HG02943 (cell line): Measurements from ENCODE around the gene GDF11.

ENCODE experiments used
- ATAC-seq: cut with Tn5 transposase; IDR thresholded peaks from one replicate; pipeline ENCODE4 v1.9.1; 2021; ENCODE audit warnings: mild to moderate bottlenecking, low read depth, moderate library complexity; ENCODE audit not compliant: unreplicated experiment

Gene GDF11

DNA sequence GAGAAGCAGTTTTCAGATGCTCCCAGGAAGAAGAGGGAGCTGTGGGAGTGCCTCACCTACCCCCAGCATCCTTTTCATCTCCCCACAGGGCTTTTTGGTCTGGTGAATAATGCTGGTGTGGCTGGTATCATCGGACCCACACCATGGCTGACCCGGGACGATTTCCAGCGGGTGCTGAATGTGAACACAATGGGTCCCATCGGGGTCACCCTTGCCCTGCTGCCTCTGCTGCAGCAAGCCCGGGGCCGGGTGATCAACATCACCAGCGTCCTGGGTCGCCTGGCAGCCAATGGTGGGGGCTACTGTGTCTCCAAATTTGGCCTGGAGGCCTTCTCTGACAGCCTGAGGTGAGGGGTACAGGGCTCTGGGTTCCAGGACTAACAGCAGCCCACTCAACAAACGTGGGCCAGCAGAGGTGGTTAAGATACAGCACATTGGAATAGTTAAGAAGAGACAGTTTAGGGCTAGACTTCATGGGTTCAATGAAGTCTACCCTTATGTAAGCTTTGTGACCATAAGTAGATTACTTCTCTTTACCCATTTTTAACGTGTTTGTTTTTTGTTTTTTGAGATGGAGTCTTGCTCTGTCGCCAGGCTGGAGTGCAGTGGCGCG is 21.2 kb upstream of the GDF11 start:
- no peak for ATAC-seq

DNA sequence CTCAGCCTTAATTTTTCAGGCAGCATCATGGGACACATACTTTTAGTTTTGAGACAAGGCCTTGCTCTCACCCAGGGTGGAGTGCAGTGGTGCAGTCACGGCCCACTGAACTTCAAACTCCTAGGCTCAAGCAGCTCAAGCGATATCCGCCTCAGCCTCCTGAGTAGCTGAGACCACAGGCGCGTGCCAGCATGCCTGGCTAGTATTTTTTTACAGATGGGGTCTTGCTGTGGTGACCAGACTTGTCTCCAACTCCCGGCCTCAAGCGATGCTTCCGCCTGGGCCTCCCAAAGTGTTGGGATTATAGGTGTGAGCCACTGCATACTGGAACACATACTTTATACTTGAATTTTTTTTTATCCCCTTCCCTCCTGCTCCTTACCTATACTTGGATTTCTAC is 20.0 kb upstream of the GDF11 start:
- no peak for ATAC-seq

DNA sequence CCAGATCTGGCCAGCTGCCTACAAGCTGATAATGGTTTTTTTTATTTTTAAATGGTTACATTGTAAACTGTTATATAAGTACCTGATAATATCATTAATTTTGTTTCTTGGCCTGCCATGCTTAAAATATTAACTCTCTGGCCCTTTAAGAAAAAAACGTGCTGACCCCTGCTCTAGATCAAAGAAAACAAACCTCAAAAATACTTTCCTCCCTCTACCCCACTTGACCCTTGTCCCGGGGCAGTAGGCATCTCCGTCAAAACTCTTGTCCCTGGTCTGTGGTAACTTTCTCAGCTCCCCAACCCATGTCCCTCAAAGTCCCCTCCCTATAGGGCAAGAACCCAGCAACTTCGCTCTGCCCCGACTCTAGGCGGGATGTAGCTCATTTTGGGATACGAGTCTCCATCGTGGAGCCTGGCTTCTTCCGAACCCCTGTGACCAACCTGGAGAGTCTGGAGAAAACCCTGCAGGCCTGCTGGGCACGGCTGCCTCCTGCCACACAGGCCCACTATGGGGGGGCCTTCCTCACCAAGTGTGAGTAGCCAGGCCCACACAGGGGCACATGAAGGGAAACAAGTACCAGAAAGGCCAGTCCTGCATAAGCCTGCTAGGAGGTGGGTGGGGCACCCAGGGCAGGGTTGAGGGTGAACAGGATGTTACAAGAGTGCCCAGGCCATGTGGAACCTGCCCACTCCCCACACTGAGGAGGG is 19.3 kb upstream of the GDF11 start:
- no peak for ATAC-seq

DNA sequence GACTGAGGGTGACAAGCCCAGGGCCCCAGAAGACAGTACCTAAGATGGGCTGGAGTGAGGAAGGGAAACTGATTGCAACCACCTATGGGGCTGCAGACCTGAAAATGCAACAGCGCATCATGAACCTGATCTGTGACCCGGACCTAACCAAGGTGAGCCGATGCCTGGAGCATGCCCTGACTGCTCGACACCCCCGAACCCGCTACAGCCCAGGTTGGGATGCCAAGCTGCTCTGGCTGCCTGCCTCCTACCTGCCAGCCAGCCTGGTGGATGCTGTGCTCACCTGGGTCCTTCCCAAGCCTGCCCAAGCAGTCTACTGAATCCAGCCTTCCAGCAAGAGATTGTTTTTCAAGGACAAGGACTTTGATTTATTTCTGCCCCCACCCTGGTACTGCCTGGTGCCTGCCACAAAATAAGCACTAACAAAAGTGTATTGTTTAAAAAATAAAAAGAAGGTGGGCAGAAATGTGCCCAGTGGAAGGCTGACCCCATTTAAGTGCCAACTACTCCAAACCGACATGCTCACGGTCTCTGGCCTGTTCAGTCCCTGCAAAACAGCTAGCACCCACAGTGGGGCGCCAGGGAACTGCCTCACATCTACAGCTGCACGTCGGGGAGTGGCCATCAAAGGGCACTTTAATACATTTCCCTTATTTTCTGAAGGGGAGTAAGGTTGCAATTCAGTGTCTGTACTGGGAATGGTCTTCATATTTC is 18.5 kb upstream of the GDF11 start:
- ATAC-seq = no peak

DNA sequence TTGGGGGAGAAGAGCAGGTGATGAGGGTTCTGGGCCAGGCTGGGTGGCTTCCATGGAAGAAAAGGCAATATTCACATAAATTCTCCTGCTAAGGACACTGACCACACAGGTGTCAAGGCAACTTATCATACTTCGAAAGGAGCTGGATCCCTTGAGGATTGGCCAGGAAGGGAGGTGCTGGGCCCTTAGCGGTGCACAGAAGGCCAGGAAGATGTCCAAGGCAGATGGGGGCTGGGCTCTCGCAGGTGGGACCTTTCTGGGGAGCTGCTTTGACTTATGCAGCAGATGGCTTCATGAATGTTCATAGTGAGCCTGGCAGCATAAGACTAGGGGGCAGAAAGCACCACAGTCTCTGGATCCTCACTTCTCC is 18.0 kb upstream of the GDF11 start:
- no peak for ATAC-seq

DNA sequence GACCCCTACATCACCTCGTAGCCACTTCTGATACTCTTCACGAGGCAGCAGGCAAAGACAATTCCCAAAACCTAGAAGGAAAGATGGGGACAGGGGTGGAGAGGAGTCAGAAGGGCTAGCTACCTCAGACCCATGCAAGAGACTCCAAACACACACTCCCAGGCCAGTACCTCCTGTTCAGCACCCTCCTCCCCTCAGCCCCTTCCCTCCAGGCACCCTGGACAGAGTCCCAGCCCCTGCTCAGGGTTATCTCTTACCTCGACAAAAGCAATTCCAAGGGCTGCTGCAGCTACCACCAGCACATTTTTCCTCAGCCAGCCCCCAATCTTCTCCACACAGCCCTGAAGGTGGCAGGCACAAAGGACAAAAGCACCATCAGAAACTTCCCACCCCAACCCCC is 17.4 kb upstream of the GDF11 start:
- no peak for ATAC-seq

DNA sequence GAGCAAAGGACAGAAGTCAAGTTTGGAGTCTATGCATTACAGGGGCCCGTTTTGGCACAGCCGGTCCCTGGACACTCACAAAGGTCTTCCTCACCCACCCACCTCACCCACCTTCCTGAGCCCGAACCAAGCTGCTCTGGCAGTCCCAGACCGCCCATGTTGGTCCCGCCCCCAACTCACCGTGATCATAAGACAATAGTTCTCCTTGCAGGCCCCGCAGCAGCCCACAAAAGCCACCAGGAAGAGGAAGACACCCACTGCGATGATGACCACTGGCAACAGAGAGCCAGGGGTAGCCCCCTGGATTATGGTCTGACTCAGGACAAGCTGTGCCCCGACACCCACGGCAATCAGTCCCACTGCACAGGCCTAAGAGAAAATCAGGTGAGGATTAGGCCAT is 16.0 kb upstream of the GDF11 start:
- no peak for ATAC-seq

DNA sequence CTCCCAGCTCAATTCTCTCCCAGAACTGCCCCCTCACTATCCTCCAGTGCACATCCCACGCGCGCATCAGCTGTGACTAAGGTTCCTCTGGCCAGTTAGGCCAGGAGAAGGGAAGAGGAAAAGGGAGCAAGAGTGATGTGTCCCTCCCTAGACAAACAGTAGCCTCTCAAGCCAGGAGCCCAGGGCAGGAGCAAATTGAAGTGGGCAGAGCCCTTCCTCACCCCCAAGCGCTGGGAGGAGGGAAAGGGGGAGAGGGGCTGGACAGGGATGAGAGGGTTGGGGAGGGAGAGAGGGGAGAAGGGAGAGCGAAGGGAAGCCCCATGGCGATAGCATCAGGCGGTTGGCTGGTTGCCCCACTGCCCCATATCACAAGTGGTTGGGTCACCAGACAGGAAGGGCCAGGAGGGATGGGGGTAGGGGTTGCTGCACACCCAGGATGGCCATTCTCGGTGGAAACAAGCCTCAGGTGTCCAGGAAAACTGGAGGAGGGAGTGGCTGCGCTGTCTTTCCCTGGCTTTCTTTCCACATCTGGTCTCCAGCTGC is 15.2 kb upstream of the GDF11 start:
- no peak for ATAC-seq

DNA sequence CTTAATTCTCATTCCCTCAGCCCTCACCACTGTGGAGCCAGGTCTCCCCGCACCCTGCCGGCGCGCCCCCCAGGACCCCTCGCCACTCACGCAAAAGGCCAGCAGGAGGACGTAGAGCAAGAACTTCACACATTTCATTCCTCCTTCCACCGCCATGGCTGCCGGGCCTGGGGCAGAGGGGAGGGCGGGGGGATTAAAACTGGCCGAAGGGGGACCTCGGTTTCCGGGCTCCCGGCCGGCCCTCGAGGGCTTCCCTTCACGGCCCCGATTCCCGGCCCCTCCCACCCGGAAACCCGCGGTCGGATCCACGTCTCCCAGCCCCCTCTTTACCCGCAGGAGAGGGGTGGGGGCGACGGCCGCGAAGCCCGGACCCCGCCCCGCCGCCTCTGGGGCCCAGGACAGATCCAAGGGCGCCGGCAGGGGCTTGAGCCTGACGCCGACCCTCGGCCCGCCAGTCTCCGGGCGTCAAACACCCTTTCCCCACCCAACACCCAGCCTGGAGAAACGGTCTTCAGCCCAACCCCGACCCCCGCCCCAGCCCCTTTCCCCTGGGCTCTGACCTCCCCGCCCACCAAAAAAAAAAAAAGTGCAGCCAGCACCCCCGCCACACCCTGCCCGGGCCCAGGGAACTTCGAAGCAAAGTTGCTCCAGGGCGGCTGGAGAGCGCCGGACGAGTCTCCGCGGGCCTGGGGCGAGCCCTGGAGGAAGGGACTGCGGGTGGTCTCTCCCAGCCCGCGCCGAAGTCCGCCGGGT is 14.6 kb upstream of the GDF11 start:
- ATAC-seq = peak; percentile 6

DNA sequence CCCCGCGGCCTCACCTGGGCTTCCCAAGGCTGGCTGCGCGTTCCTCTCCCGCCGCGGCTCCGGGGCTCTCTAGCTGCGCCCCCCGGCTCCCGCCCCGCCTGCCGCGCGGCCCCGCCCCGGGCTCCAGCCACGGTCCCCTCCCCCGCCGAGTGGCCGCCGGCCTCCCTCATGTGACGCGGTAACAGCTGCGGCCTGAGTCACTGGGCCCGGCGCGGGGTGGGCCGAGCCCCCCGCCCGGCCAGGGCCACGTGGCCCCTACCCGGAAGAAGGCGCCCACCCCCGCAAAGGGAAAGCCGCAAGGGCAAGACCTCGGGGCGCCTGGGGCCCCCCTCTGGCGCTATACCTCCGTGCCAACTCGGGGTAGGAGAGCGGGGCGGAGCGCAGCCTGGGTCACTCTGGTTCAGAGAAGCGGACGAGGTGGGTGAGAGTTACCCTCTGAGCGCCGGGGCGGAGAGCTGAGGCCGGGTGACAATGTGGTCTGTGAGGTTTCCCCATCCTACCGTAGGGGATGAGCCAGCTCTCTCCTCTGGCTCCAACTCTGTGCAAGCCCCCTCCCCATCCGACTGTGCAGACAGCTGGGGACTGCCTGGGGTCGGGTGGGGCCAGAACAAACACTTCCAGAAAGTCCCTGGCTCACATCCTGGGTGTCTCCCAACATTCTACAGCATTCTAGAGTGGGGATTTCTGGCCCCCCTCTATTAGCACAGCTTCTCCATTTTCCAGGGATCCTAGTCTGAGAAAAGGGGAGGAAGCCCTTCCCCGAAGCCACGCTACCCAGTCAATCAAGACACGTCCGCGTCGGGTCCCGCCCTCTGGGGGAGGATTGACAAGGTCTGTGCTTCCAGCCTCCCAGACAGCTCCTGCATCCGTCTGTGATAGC is 13.7 kb upstream of the GDF11 start, which contains the start of gene CD63:
Gene CD63, minus strand, starts transcription at position 71 of the 880 bp plus-strand sequence. CDS start 668 bp downstream, outside the sequence.
- peak; percentile 52 for ATAC-seq

DNA sequence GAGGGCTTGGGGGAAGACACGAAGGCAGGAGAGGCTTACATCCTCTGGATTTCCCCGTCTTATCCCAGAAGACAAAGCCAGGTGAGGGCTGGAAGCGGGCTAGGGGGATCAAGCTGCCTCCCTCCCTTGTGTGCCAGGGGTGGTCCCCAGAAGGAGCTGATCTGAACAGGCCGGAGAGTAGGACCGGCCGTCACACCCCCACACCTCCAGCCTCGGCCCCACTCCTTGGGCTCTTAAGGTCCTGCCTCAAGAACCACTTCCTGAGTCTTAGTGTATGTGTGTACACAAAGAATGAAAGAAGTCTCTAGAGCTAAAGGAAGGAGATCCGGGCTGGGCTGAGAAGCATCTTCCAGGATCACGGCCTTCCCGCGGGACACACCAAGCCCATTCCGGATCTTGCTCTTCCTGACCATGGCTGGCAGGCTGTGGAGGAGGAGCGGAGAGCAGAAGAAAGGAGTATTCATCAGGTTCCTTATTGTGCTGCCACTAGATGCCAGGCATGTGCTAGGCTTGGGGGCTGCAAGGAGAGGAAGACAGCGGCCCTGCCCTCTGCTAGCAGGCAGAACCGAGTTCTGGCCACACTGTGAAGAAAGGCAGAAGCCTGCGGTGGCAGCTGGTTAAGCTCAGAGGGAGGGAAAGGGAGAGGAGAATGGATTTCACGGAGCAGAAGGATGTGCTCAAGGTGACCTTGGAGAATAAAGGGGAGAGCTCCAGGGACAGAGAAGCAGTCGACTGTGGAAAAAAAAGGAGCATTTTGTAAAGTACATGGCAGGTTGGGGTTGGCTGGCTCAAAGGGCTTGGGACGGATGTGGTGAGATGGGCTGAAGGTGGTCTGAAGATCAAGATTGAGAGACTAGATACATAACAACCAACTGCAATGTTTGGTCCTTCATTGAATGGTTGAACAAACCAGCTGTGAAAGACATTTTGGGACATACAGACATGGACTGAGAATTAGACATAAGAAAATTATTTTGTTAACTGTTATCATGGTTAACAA is 12.8 kb upstream of the GDF11 start:
- ATAC-seq = peak; percentile 52

DNA sequence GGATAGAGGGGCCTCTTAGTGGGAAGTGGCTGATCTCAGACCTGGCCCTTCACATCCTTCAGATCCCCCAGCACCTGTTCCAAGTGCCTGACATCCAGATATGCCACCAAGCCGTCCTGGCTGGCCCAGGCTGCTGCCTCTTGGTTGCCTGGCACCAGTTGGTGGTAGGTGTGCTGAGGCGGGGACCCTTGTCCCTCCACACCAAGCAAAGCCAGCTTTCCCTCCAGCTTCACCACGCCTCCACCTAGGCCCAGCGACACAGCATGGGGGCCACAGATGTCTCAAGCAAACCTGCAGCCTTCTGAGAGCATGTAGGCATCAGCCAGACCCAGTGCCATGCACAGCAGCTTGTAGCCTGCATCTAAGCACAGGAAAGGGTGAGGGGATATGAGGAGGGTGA is 10.6 kb upstream of the GDF11 start:
- no peak for ATAC-seq

DNA sequence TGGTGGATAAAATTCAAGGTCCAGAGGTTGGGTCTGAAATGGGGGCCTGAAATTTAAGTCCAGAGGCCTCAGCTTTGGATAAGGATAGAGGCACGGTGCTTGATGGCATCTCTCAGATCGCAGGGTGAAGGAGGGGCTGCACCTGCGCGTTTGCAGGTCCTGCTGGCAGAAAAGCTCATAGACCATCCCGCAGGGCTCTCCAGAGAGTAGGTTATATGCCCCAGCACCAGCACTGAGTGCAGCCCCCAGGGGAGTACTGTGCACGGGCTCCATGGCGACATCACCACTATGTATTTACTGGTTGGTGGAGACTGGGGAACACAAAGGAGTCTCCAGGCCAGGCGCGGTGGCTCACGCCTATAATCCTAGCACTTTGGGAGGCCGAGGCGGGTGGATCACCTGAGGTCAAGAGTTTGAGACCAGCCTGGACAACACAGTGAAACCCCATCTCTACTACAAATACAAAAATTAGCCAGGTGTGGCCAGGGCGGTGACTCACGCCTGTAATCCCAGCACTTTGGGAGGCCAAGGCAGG is 9.8 kb upstream of the GDF11 start:
- ATAC-seq = no peak

DNA sequence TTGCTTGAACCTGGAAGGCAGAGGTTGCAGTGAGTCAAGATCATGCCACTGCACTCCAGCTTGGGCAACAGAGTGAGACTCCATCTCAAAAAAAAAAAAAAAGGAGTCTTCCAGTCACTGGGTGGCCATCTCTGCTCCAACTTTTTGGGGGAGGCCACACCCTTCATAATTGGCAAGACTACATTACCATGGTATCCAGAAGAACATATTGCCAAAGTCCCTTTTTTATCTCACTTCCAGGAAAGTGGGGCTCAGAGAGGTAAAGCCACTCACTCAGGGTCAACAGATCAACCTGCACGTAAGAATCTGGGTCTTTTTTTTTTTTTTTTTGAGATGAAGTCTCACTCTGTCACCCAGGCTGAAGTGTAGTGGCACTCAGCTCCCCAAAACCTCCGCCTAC is 9.1 kb upstream of the GDF11 start:
- no peak for ATAC-seq

DNA sequence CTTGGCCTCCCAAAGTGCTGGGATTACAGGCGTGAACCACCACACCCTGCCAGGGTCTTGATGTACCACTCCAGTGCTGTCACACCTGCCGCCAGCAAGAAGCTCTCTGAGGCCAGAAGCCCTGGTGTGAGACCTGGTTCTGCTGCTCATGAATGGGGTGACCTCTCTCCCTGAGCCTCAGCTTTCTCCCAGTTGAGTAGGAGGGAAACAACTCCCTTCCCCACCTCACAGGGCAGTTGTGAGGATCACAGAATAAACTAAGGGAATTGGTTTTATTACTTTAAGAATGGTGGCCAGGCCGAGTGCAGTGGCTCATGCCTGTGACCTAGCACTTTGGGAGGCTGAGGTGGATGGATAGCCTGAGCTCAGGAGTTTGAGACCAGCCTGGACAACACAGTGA is 8.3 kb upstream of the GDF11 start:
- no peak for ATAC-seq

DNA sequence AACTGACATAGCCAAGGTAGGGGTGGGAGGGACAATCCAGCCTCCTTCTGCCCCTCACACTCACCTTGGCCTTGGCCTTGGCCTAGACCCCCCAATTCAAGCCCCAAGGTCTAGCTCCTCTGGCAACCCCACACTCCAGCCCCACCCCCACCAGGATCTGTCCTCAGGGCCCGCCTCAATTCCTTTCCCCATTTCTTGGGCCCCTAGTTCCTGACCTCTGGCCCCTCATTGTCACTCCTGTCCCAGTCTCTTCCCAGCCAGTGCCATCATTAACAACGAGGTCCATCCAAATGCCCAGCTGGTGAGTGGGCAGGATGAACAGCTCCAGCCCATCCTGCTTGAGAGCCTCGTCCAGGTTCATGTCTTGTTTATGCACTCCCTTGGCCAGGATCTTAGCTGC is 6.8 kb upstream of the GDF11 start:
- no peak for ATAC-seq

DNA sequence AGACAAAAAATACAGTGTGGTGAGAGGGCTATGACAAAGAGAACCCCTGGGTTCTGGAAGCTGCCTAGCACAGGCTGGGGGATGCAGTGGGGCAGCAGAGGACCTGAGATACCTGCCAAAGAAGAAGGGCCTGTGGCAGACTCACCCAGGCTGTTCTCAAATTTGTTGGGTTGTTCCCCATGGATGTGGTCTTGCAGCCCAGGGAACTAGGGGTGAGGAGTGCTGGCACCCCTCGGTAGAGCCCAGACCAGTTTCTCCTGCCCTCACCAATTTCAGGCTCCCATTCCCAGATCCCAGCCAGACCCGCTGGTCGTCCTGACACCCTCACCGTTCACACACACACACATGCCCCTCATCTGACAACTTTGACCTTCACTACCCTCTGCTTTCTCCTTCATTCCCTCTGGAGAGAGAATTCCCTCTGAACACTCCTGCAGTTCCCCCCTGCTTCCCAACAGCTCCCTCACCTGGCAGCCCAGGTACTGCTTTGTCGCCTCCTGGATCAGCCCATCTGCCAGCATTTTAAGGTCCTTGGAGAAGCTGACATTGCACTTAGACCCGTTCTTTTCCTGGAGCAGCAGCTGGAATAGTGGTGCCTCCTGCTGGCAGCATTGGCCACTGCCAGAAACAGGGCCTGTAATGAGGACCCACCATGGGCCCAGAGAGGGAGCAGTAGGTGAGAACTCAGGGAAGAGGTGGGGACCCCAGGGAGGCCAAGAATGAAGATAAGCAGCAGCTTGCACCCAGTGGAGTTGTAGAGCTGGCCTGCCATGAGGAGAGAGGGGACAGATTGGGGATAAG is 5.9 kb upstream of the GDF11 start:
- no peak for ATAC-seq
